Brain microvascular endothelial cell (primary cell): ENCODE measurements around the gene RUNX1.

Experiments
- DNase-seq: peaks from one replicate; pipeline ENCODE4 v3.0.0-alpha.2; 2020
- H3K27ac ChIP-seq: fragments of 250-450 bp; sonication (Bioruptor Pico); 2 replicates; pipeline ENCODE4 v1.5.1; 2020; ENCODE audit warnings: mild to moderate bottlenecking, moderate library complexity
- H3K27me3 ChIP-seq: fragments of 250-450 bp; sonication (Bioruptor Pico); replicated peaks from 2 replicates; pipeline ENCODE4 v1.5.1; 2020; ENCODE audit warnings: mild to moderate bottlenecking
- H3K36me3 ChIP-seq: fragments of 250-450 bp; sonication (Bioruptor Pico); replicated peaks from 2 replicates; pipeline ENCODE4 v1.5.1; 2020; ENCODE audit warnings: mild to moderate bottlenecking
- H3K4me3 ChIP-seq: 2 replicates; pipeline ENCODE4 v1.5.1; 2011; ENCODE audit warnings: low read depth, mild to moderate bottlenecking, control low read depth, low read length, moderate library complexity
- in situ Hi-C: cut with HindIII; loops from 2 replicates; pipeline ENCODE4 v1.10.0; 2017; ENCODE audit warnings: low sequenced_read_pairs, low pct_ligation_motif_present
- TF ChIP-seq, protein P1 (sequence below): IDR thresholded peaks from 2 replicates; pipeline ENCODE4 v1.5.1; 2011; ENCODE audit warnings: low read depth, mild to moderate bottlenecking, moderate library complexity, low read length, control low read depth, inconsistent platforms; ENCODE audit errors: missing control alignments

The RUNX1 gene

DNA sequence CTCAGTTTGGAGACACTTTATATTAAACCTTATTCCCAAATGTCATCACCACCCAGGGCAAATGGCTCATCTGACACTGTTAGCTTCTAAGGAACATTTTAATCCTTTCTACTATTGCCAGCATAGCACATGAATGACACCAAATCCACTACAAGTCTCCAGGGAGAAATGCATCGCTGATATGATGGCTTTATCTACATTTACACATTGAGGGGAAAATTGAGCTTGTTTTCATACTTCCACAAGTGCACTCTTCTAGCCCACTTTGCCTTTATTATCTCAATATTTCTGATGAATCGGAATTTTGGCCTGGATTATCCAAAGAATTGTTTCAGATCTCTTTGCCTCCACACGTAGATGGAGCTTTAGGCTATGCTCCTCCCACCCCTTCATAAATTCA, 75.4 kb downstream of the RUNX1 start:
- Histone ChIP-seq H3K27me3 (no peaks in the 10 kb centered on the region), H3K36me3 (no peaks in the 10 kb centered on the region), H3K27ac (no peak overlapping the region), H3K4me3 (no peak overlapping the region)
- no peak for DNase-seq
- in situ Hi-C loops, result no loop called here
- TF ChIP-seq, protein P1, sequence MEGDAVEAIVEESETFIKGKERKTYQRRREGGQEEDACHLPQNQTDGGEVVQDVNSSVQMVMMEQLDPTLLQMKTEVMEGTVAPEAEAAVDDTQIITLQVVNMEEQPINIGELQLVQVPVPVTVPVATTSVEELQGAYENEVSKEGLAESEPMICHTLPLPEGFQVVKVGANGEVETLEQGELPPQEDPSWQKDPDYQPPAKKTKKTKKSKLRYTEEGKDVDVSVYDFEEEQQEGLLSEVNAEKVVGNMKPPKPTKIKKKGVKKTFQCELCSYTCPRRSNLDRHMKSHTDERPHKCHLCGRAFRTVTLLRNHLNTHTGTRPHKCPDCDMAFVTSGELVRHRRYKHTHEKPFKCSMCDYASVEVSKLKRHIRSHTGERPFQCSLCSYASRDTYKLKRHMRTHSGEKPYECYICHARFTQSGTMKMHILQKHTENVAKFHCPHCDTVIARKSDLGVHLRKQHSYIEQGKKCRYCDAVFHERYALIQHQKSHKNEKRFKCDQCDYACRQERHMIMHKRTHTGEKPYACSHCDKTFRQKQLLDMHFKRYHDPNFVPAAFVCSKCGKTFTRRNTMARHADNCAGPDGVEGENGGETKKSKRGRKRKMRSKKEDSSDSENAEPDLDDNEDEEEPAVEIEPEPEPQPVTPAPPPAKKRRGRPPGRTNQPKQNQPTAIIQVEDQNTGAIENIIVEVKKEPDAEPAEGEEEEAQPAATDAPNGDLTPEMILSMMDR, result no peak

DNA sequence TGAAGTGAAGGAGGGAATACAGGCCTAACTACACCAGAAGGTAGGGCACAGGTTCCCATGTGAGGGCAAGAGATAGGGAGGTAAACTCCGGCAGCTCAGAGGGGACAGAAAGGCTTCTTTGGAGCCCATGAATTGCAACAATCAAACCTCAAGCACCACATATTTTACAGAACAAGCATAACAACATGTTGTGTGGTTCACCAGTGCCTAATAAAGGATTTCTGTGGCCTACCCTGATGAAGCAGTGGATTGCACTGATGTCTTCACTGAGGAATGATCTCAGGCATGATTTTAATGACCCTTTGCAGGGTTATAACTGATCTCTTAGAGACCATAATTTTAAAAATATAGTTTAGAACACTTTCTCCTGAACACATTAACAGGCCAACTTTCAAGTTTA, 77.4 kb downstream of the RUNX1 start:
- H3K4me3 ChIP-seq, result no peak overlapping the region
- TF ChIP-seq, protein P1, result no peak
- in situ Hi-C loops, result no loop called here
- no peaks in the 10 kb centered on the region for H3K27me3 ChIP-seq
- DNase-seq, result no peak
- no peaks in the 10 kb centered on the region for H3K36me3 ChIP-seq
- no peak overlapping the region for H3K27ac ChIP-seq

- Histone ChIP-seq H3K4me3 (no peak overlapping the region), H3K27me3 (no peaks in the 10 kb centered on the region), H3K36me3 (no peaks in the 10 kb centered on the region), H3K27ac (no peak overlapping the region)
- TF ChIP-seq, protein P1, result no peak
- DNase-seq, result no peak
- in situ Hi-C loops, result no loop called here
These were observed 78.5 kb downstream of the RUNX1 start for GRCh38 chr21:34970566-34970965.

DNA sequence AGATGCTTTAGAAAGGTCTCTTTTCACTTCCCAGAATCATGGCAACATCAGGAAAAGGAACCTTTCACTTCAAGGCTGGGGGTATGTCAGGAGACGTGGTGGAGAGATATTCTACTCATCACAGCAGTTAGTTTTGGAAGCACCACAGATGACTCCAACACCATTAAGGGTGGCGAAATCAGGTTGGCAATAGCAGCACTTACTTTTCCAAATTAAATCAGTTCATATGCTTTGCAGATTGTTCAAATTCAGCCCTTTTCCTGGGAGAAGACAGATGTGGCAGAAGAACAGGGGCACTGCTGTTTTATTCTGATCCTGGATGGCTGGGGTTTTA, 79.0 kb downstream of the RUNX1 start:
- Histone ChIP-seq H3K27me3 (no peaks in the 10 kb centered on the region), H3K27ac (no peak overlapping the region), H3K36me3 (no peaks in the 10 kb centered on the region), H3K4me3 (no peak overlapping the region)
- TF ChIP-seq, protein P1, result no peak
- in situ Hi-C loops, result no loop called here
- DNase-seq, result no peak

- TF ChIP-seq, protein P1, result no peak
- Histone ChIP-seq H3K27ac (no peak overlapping the region), H3K4me3 (no peak overlapping the region)
These were observed 79.5 kb downstream of the RUNX1 start for GRCh38 chr21:34969423-34970166.

More at GRCh38 chr21:34969423-34970166, 79.5 kb downstream of the RUNX1 start:
- in situ Hi-C loops, result no loop called here
- H3K36me3 ChIP-seq, result no peaks in the 10 kb centered on the region
- no peak for DNase-seq
- no peaks in the 10 kb centered on the region for H3K27me3 ChIP-seq
